ENCODE measurements around the gene EIF4E2.

The EIF4E2 gene, protein sequence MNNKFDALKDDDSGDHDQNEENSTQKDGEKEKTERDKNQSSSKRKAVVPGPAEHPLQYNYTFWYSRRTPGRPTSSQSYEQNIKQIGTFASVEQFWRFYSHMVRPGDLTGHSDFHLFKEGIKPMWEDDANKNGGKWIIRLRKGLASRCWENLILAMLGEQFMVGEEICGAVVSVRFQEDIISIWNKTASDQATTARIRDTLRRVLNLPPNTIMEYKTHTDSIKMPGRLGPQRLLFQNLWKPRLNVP

GRCh38 chr2:232550354-232551249 is at the start of gene EIF4E2, which contains the start of gene TIGD1:
Gene EIF4E2 (plus strand): TSS chr2:232550689. CDS start chr2:232550725, 36 bp downstream.
Gene TIGD1 (minus strand): TSS chr2:232550557. CDS start chr2:232549882, 675 bp downstream.
- peak within 1 kb of the TSS; percentile 100 for H3K4me3 Mint-ChIP-seq

GRCh38 chr2:232501331-232501771 is 49.1 kb upstream of the EIF4E2 start:
- Mint-ChIP-seq H3K4me3 (no peak overlapping the region), H3K27me3 (peaks cover 7% of the 10 kb centered on the region), H3K9me3 (ENCODE audit: low read depth) (no peaks in the 10 kb centered on the region), H3K4me1 (ENCODE audit: low read depth) (peaks cover 4% of the 10 kb centered on the region), H3K27ac (no peak overlapping the region), H3K36me3 (no peaks in the 10 kb centered on the region)

More at GRCh38 chr2:232550354-232551249, at the start of gene EIF4E2, which contains the start of gene TIGD1:
- Mint-ChIP-seq H3K36me3 (peaks cover 25% of the 10 kb centered on the region), H3K27me3 (no peaks in the 10 kb centered on the region), H3K4me1 (ENCODE audit: low read depth) (peaks cover 79% of the 10 kb centered on the region), H3K27ac (peak within 1 kb of the TSS; percentile 100), H3K9me3 (ENCODE audit: low read depth) (no peaks in the 10 kb centered on the region)

- Mint-ChIP-seq H3K4me1 (ENCODE audit: low read depth) (peaks cover 4% of the 10 kb centered on the region), H3K9me3 (ENCODE audit: low read depth) (no peaks in the 10 kb centered on the region), H3K27me3 (peaks cover 7% of the 10 kb centered on the region), H3K27ac (no peak overlapping the region), H3K4me3 (no peak overlapping the region), H3K36me3 (no peaks in the 10 kb centered on the region)
Observed at GRCh38 chr2:232501794-232502390, 48.6 kb upstream of the EIF4E2 start.

- peaks cover 4% of the 10 kb centered on the region for H3K4me1 Mint-ChIP-seq (ENCODE audit: low read depth)
- peaks cover 7% of the 10 kb centered on the region for H3K27me3 Mint-ChIP-seq
- no peaks in the 10 kb centered on the region for H3K36me3 Mint-ChIP-seq
- H3K9me3 Mint-ChIP-seq (ENCODE audit: low read depth) = no peaks in the 10 kb centered on the region
- H3K27ac Mint-ChIP-seq = peak overlapping the region; percentile 81
- H3K4me3 Mint-ChIP-seq = peak overlapping the region; percentile 86
Observed at GRCh38 chr2:232502511-232502910, 48.0 kb upstream of the EIF4E2 start.

- Mint-ChIP-seq H3K27me3 (peaks cover 7% of the 10 kb centered on the region), H3K27ac (no peak overlapping the region), H3K36me3 (no peaks in the 10 kb centered on the region), H3K9me3 (ENCODE audit: low read depth) (no peaks in the 10 kb centered on the region), H3K4me1 (ENCODE audit: low read depth) (peaks cover 4% of the 10 kb centered on the region), H3K4me3 (peak overlapping the region; percentile 72)
Observed at GRCh38 chr2:232502911-232503808, 47.3 kb upstream of the EIF4E2 start.

- Mint-ChIP-seq H3K4me3 (peak overlapping the region; percentile 72), H3K27ac (no peak overlapping the region), H3K27me3 (peaks cover 7% of the 10 kb centered on the region)
Observed at GRCh38 chr2:232503809-232504323, 46.6 kb upstream of the EIF4E2 start.

DNA sequence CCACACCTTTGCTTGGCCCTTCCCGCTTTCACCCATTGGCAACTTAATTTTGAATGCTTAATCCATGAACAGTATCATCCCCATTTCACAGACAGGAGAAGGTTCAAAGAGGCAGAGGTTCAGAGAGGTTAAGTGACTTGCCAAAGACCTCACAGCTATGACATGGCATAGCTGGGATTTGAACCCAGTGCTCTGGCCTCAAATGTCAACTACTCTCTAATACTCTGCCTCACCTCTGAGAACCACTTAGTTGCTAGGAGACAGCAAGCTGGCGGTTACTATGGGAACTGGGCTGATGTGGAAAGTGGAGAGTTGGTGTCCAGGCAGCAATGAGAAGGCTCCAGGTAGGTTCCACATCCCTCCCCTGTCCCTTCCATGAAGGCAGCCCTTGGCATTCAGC is 46.1 kb upstream of the EIF4E2 start:
- Mint-ChIP-seq H3K27ac (no peak overlapping the region), H3K9me3 (ENCODE audit: low read depth) (no peaks in the 10 kb centered on the region), H3K27me3 (peaks cover 7% of the 10 kb centered on the region), H3K4me1 (ENCODE audit: low read depth) (peaks cover 4% of the 10 kb centered on the region), H3K36me3 (no peaks in the 10 kb centered on the region), H3K4me3 (peak overlapping the region; percentile 6)

More at GRCh38 chr2:232503809-232504323, 46.6 kb upstream of the EIF4E2 start:
- H3K36me3 Mint-ChIP-seq = no peaks in the 10 kb centered on the region
- no peaks in the 10 kb centered on the region for H3K9me3 Mint-ChIP-seq (ENCODE audit: low read depth)
- H3K4me1 Mint-ChIP-seq (ENCODE audit: low read depth) = peaks cover 4% of the 10 kb centered on the region

- H3K4me1 Mint-ChIP-seq (ENCODE audit: low read depth) = peaks cover 4% of the 10 kb centered on the region
- peaks cover 7% of the 10 kb centered on the region for H3K27me3 Mint-ChIP-seq
- no peaks in the 10 kb centered on the region for H3K36me3 Mint-ChIP-seq
- H3K27ac Mint-ChIP-seq = no peak overlapping the region
- H3K9me3 Mint-ChIP-seq (ENCODE audit: low read depth) = no peaks in the 10 kb centered on the region
- no peak overlapping the region for H3K4me3 Mint-ChIP-seq
Observed at GRCh38 chr2:232505856-232506255, 44.6 kb upstream of the EIF4E2 start.

GRCh38 chr2:232506709-232507108 is 43.8 kb upstream of the EIF4E2 start:
- H3K4me1 Mint-ChIP-seq (ENCODE audit: low read depth) = peaks cover 4% of the 10 kb centered on the region
- H3K4me3 Mint-ChIP-seq = no peak overlapping the region
- H3K27me3 Mint-ChIP-seq = peaks cover 7% of the 10 kb centered on the region
- H3K9me3 Mint-ChIP-seq (ENCODE audit: low read depth) = no peaks in the 10 kb centered on the region
- no peak overlapping the region for H3K27ac Mint-ChIP-seq
- H3K36me3 Mint-ChIP-seq = no peaks in the 10 kb centered on the region

- Mint-ChIP-seq H3K9me3 (ENCODE audit: low read depth) (no peaks in the 10 kb centered on the region), H3K4me3 (no peak overlapping the region), H3K27me3 (peaks cover 3% of the 10 kb centered on the region), H3K36me3 (no peaks in the 10 kb centered on the region), H3K27ac (no peak overlapping the region), H3K4me1 (ENCODE audit: low read depth) (no peaks in the 10 kb centered on the region)
Observed at GRCh38 chr2:232508251-232508650, 42.2 kb upstream of the EIF4E2 start.

DNA sequence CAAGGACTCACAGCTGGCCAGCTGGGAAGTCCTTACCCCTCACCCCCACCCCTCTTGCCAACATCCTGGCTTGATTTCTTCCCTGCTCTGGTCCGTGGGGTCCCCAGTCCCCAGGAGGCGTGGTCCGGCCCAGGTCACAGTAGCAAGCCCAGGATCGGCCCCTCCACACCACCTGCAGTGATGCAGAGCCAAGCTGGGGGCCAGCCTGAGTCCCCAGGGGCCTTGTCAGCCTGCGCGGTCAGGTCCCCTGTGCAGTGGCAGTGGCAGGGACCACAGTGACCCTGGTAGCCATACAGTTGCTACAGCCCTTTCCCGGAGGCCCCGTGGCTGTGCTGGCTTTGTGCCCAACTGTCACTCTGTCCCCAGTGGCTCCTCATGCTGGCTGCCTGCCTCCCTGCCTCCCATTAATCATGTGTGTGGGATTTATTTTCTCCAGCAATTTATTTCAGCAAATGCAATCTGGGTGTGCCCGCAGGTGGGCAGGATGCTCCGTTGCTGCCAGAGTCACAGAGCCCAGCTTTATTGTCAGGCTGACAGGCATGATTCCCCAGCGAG is 39.1 kb upstream of the EIF4E2 start:
- no peaks in the 10 kb centered on the region for H3K27me3 Mint-ChIP-seq
- no peaks in the 10 kb centered on the region for H3K4me1 Mint-ChIP-seq (ENCODE audit: low read depth)
- no peaks in the 10 kb centered on the region for H3K9me3 Mint-ChIP-seq (ENCODE audit: low read depth)
- H3K27ac Mint-ChIP-seq = no peak overlapping the region
- H3K36me3 Mint-ChIP-seq = no peaks in the 10 kb centered on the region
- H3K4me3 Mint-ChIP-seq = no peak overlapping the region

GRCh38 chr2:232512602-232513001 is 37.9 kb upstream of the EIF4E2 start:
- H3K36me3 Mint-ChIP-seq = no peaks in the 10 kb centered on the region
- H3K9me3 Mint-ChIP-seq (ENCODE audit: low read depth) = no peaks in the 10 kb centered on the region
- no peak overlapping the region for H3K27ac Mint-ChIP-seq
- H3K27me3 Mint-ChIP-seq = no peaks in the 10 kb centered on the region
- H3K4me1 Mint-ChIP-seq (ENCODE audit: low read depth) = no peaks in the 10 kb centered on the region
- H3K4me3 Mint-ChIP-seq = no peak overlapping the region

GRCh38 chr2:232513353-232513752 is 37.1 kb upstream of the EIF4E2 start:
- no peaks in the 10 kb centered on the region for H3K36me3 Mint-ChIP-seq

GRCh38 chr2:232515639-232516038 is 34.9 kb upstream of the EIF4E2 start:
- no peak overlapping the region for H3K4me3 Mint-ChIP-seq
- no peaks in the 10 kb centered on the region for H3K36me3 Mint-ChIP-seq
- H3K9me3 Mint-ChIP-seq (ENCODE audit: low read depth) = no peaks in the 10 kb centered on the region
- no peaks in the 10 kb centered on the region for H3K4me1 Mint-ChIP-seq (ENCODE audit: low read depth)
- H3K27ac Mint-ChIP-seq = no peak overlapping the region
- peaks cover 8% of the 10 kb centered on the region for H3K27me3 Mint-ChIP-seq

More at GRCh38 chr2:232513353-232513752, 37.1 kb upstream of the EIF4E2 start:
- no peak overlapping the region for H3K4me3 Mint-ChIP-seq
- no peak overlapping the region for H3K27ac Mint-ChIP-seq
- no peaks in the 10 kb centered on the region for H3K4me1 Mint-ChIP-seq (ENCODE audit: low read depth)
- no peaks in the 10 kb centered on the region for H3K9me3 Mint-ChIP-seq (ENCODE audit: low read depth)
- H3K27me3 Mint-ChIP-seq = no peaks in the 10 kb centered on the region

Data from activated naive CD8-positive, alpha-beta T cell (primary cell).